Breast epithelium (tissue), 3 donors: ENCODE results near the gene NEU2.

Experiments
- CTCF ChIP-seq, 3 donors: fragments of 450-650 bp; IDR thresholded peaks; one replicate each; pipeline ENCODE4 v1.5.1; 2016 to 2017; ENCODE audit warnings: antibody characterized with exemption in 3 of 3, mild to moderate bottlenecking in 3 of 3, moderate library complexity in 3 of 3
- POLR2A ChIP-seq: fragments of 450-650 bp; IDR thresholded peaks from one replicate; pipeline ENCODE4 v1.6.1; 2016; ENCODE audit warnings: antibody characterized with exemption, mild to moderate bottlenecking, moderate library complexity
- POLR2AphosphoS5 ChIP-seq, 3 donors: sonication (generic); formaldehyde crosslinking; IDR thresholded peaks; one replicate each; pipeline ENCODE4 v1.6.1; 2017; ENCODE audit warnings: antibody characterized with exemption in 3 of 3

- TF ChIP-seq POLR2AphosphoS5 (IDR thresholded peaks at IDR 0.05) (no peak), POLR2A (no peak), CTCF (IDR thresholded peaks at IDR 0.05) (no peak)
These were observed 1.2 kb downstream of the NEU2 start for GRCh38 chr2:233033672-233034071.
